ENCODE results near the gene PCDHGA8. TPM values are rescaled to one million over a fixed set of nuclear protein-coding genes. Genes with fewer than 3 reads are reported as not detected.

The PCDHGA8 gene
- total RNA-seq, 1 donor from 2014 or later = 3.9 TPM

DNA sequence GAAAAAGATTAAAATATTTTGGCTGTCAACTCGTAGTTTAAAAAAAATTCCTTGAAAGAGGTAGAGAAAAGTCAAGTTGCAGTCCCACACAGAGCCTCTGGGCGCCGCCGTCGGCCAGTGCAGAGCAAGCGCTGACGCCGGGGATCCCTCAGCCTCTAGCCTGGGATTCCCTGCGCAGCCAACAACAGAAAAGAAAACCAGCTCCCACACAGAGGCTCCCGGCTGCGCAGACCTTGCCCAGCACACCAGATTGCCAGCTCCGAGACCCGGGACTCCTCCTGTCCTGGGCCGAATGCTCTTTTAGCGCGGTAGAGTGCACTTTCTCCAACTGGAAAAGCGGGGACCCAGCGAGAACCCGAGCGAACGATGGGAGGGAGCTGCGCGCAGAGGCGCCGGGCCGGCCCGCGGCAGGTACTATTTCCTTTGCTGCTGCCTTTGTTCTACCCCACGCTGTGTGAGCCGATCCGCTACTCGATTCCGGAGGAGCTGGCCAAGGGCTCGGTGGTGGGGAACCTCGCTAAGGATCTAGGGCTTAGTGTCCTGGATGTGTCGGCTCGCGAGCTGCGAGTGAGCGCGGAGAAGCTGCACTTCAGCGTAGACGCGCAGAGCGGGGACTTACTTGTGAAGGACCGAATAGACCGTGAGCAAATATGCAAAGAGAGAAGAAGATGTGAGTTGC, 25.2 kb downstream of the PCDHGA8 start, which contains the start of gene PCDHGB7:
PCDHGB7 (plus strand) TSS at position 184 of the 679 bp plus-strand sequence; CDS start at position 367, 183 bp downstream.

DNA sequence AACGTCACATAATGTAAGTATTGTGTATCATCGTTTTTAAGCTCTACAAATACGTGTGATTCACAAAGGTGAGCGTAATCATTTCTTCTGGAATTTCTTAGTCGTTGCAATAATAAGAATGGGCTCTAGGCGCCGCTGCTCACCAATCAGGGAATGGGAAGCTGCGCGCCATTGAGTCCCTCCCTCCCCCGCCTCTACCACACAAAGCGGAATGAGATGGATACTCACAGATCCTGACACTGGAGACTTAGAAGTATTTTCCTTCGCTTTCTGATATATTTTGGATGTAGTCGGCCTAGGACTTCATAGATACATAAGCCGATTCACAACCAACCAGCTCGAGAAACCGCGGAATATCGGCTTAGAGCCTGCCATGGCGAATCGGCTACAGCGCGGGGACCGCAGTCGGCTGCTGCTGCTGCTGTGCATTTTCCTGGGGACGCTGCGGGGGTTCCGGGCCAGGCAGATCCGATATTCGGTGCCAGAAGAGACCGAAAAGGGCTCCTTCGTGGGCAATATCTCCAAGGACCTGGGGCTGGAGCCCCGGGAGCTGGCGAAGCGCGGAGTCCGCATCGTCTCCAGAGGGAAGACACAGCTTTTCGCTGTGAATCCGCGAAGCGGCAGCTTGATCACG, 28.5 kb downstream of the PCDHGA8 start, which contains the start of gene PCDHGA11:
PCDHGA11 (plus strand) TSS at position 197 of the 634 bp plus-strand sequence; CDS start at position 374, 177 bp downstream.

DNA sequence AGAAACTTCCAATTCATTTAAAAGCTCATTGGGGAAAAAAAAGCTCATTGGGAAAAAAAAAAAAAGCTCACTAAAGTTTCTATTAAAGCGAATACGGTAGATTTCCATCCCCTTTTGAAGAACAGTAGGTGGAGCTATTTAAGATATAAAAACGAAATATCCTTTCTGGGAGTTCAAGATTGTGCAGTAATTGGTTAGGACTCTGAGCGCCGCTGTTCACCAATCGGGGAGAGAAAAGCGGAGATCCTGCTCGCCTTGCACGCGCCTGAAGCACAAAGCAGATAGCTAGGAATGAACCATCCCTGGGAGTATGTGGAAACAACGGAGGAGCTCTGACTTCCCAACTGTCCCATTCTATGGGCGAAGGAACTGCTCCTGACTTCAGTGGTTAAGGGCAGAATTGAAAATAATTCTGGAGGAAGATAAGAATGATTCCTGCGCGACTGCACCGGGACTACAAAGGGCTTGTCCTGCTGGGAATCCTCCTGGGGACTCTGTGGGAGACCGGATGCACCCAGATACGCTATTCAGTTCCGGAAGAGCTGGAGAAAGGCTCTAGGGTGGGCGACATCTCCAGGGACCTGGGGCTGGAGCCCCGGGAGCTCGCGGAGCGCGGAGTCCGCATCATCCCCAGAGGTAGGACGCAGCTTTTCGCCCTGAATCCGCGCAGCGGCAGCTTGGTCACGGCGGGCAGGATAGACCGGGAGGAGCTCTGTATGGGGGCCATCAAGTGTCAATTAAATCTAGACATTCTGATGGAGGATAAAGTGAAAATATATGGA, 38.1 kb downstream of the PCDHGA8 start, which contains the start of gene PCDHGA12:
PCDHGA12 (plus strand) TSS at position 176 of the 782 bp plus-strand sequence; CDS start at position 429, 253 bp downstream.

Other genes starting within 250 kb of the PCDHGA8 start
- 0.33 TPM in 1 of 2 replicates, not detected in the other for gene PCDHB6, start 242.6 kb upstream of the PCDHGA8 start, total RNA-seq
- under 0.01 and 0.66 TPM in 2 replicates for gene PCDHB7, start 220.0 kb upstream of the PCDHGA8 start, total RNA-seq
- 0.50 TPM in 1 of 2 replicates, not detected in the other for gene PCDHB8, start 214.8 kb upstream of the PCDHGA8 start, total RNA-seq
- 0.15 and 0.50 TPM in 2 replicates for gene PCDHB16, start 210.2 kb upstream of the PCDHGA8 start, total RNA-seq
- gene PCDHB9, start 205.5 kb upstream of the PCDHGA8 start, total RNA-seq = under 0.01 and 0.17 TPM in 2 replicates
- 0.15 and 0.66 TPM in 2 replicates for gene PCDHB10, start 200.3 kb upstream of the PCDHGA8 start, total RNA-seq
- 0.50 TPM in 1 of 2 replicates, not detected in the other for gene PCDHB11, start 193.0 kb upstream of the PCDHGA8 start, total RNA-seq
- 0.15 and 0.33 TPM in 2 replicates for gene PCDHB12, start 183.9 kb upstream of the PCDHGA8 start, total RNA-seq
- under 0.01 and 1.3 TPM in 2 replicates for gene PCDHB13, start 178.7 kb upstream of the PCDHGA8 start, total RNA-seq
- gene PCDHB14, start 169.3 kb upstream of the PCDHGA8 start, total RNA-seq = 0.15 and 1.2 TPM in 2 replicates
- under 0.01 and 0.66 TPM in 2 replicates for gene PCDHB15, start 147.2 kb upstream of the PCDHGA8 start, total RNA-seq
- 0.50 and 1.0 TPM in 2 replicates for gene SLC25A2, start 88.6 kb upstream of the PCDHGA8 start, total RNA-seq
- gene TAF7, start 71.8 kb upstream of the PCDHGA8 start, total RNA-seq = 70.8 and 74.8 TPM in 2 replicates
- 1.3 and 2.3 TPM in 2 replicates for gene PCDHGA1, start 62.1 kb upstream of the PCDHGA8 start, total RNA-seq
- gene PCDHGA2, start 53.9 kb upstream of the PCDHGA8 start, total RNA-seq = 3.3 and 6.6 TPM in 2 replicates
- 1.3 and 2.6 TPM in 2 replicates for gene PCDHGA3, start 48.8 kb upstream of the PCDHGA8 start, total RNA-seq
- gene PCDHGB1, start 42.5 kb upstream of the PCDHGA8 start, total RNA-seq = 4.4 and 4.5 TPM in 2 replicates
- 8.9 and 11.1 TPM in 2 replicates for gene PCDHGA4, start 37.6 kb upstream of the PCDHGA8 start, total RNA-seq
- 5.1 TPM in 2 replicates for gene PCDHGB2, start 32.6 kb upstream of the PCDHGA8 start, total RNA-seq
- gene PCDHGA5, start 28.5 kb upstream of the PCDHGA8 start, total RNA-seq = 2.8 and 3.5 TPM in 2 replicates
- gene PCDHGB3, start 22.4 kb upstream of the PCDHGA8 start, total RNA-seq = 7.1 and 9.4 TPM in 2 replicates
- 4.8 and 6.3 TPM in 2 replicates for gene PCDHGA6, start 18.7 kb upstream of the PCDHGA8 start, total RNA-seq
- gene PCDHGA7, start 9.9 kb upstream of the PCDHGA8 start, total RNA-seq = 5.4 and 8.4 TPM in 2 replicates
- gene PCDHGB4, start 4.9 kb upstream of the PCDHGA8 start, total RNA-seq = 21.5 and 38.4 TPM in 2 replicates
- gene PCDHGB5, start 5.3 kb downstream of the PCDHGA8 start, total RNA-seq = 27.9 and 40.4 TPM in 2 replicates
- gene PCDHGA9, start 10.1 kb downstream of the PCDHGA8 start, total RNA-seq = 7.4 and 8.0 TPM in 2 replicates
- gene PCDHGB6, start 15.4 kb downstream of the PCDHGA8 start, total RNA-seq = 5.1 and 6.5 TPM in 2 replicates
- 13.8 and 14.7 TPM in 2 replicates for gene PCDHGA10, start 20.4 kb downstream of the PCDHGA8 start, total RNA-seq
- 15.7 and 16.4 TPM in 2 replicates for gene PCDHGB7, start 25.0 kb downstream of the PCDHGA8 start, total RNA-seq
- gene PCDHGA11, start 28.4 kb downstream of the PCDHGA8 start, total RNA-seq = 23.0 and 26.9 TPM in 2 replicates
- 26.0 and 35.4 TPM in 2 replicates for gene PCDHGA12, start 37.9 kb downstream of the PCDHGA8 start, total RNA-seq
- 94.1 and 137 TPM in 2 replicates for gene PCDHGC3, start 83.3 kb downstream of the PCDHGA8 start, total RNA-seq
- 4.5 and 6.0 TPM in 2 replicates for gene PCDHGC4, start 92.4 kb downstream of the PCDHGA8 start, total RNA-seq
- gene PCDHGC5, start 96.4 kb downstream of the PCDHGA8 start, total RNA-seq = 7.9 and 8.1 TPM in 2 replicates
- gene DIAPH1, start 226.4 kb downstream of the PCDHGA8 start, total RNA-seq = 22.0 and 46.4 TPM in 2 replicates
- 63.0 and 67.6 TPM in 2 replicates for gene HDAC3, start 244.2 kb downstream of the PCDHGA8 start, total RNA-seq
- gene RELL2, start 244.4 kb downstream of the PCDHGA8 start, total RNA-seq = 2.2 and 2.3 TPM in 2 replicates

Measured in smooth muscle cell of trachea (primary cell).